ENCODE measurements around the gene ETV1.

ETV1 gene

GRCh38 chr7:13987395-13987794 lies 2.1 kb downstream of the ETV1 start:
- DNase-seq, result no peak

- peak in 2 of 51 donors; percentile 2 to 6 for DNase-seq
Observed at GRCh38 chr7:13986208-13986607, 3.3 kb downstream of the ETV1 start.

DNA sequence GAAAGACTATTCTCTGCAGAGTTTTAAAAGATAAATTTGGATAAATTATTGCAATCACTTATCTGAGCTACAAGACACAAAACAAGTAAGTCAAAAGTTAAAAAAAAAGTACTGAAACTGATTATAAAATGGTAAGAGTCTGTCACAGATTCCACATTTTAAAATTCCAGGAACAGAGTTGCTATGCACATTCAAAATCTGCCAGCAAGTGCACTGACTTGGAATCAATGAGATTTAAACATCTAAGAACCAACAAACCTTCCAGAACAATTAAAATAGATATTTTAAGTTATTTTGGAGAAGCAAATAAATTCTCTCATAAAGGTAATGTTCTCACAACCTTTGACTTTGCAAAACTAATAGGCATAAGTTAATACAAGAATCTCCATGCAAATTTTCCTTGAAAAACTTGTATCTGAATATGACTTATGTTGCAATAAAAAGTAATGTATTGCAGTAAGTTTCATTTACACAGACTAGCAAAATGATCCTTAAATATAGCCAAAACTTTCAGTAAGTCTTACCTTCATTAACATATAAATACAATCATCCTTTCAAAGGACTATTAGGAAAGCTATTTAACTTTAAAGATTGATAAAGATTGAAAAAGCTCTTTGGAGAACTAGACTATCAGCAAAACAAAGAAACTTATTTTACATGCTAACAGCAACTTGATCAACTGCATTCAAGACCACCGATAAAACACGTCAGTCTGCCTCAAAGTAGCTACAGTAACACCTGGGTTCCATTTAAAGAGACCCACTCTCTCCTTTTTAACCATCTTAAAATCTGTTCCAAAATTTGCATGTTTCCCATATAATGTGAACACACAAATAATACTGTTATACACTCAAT lies 4.4 kb downstream of the ETV1 start:
- no peak for DNase-seq

DNA sequence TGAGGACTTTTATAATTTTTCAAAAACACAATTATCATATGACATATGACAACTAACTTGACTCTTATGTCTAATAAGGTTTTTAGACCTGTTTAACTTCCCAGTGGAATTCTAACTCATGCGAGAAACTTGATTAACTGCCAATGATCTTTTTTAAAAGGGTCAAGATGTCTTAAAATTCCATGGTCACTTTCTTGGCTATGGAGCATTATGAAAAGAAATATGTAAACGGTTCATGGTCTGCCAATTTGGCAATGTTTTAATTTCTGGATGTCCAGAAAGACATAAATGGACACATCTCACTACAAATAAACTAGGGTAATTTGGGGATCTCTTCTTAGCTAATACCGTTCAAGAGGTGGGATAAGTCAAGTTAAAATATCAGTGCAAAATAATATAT lies 5.4 kb downstream of the ETV1 start:
- no peak for DNase-seq

DNA sequence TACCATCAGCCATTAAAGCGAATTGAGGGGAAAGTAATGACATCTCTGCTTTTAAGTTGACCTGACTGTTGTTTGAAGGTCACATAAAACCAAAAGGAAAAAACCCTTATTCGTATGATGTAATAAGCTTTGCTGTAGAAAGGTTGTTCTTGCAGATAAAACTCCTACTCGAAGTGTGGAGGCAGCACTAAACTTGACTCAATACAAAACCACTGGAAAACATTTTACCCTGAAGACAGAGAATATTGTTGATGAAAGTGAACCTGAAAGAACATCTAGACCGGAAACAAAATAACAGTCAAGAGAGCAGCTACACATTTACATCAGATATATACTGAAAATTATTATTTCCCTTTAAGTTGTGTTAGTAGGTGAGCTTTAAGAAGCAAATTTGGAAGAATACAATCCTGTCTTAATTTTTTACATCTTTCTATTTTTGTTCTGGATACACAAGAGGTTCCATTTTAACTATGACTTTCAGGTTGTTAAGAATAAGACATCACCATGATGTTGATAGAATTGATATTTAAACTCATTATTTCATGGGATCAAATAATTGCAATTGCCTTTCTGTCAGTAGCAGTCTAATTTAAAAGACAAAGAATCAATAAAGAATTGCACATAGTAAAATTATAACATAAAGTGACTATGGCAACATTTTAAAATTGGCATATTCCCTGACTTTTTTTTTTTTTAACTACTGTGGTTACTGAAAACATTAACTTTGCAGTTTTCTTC lies 6.4 kb downstream of the ETV1 start:
- no peak for DNase-seq

- peak in 4 of 51 donors; percentile 3 to 25 (median 16) for DNase-seq
Observed at GRCh38 chr7:13981070-13981469, 8.4 kb downstream of the ETV1 start.

- no peak for DNase-seq
Observed at GRCh38 chr7:13980474-13980873, 9.0 kb downstream of the ETV1 start.

GRCh38 chr7:13979671-13980435 lies 9.6 kb downstream of the ETV1 start:
- no peak for DNase-seq

DNA sequence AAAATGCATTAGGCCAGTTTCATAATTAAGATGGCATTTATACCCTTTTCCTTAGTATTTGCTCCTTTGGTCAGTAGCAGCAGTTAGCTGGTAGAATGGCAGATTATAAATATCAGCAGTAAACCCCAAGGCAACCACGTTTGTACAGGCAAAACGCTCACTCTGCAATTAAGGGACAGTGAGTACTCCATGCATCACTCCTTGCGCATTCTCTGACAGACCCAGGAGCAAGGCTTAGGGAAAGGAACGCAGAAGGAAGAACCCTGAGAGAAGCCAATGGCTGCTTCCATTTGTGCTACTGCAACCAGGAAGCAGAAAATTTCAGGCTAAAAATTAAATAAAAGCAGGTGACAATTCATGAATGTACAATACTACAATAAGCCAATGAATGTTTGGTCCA lies 12.9 kb downstream of the ETV1 start:
- no peak for DNase-seq

DNA sequence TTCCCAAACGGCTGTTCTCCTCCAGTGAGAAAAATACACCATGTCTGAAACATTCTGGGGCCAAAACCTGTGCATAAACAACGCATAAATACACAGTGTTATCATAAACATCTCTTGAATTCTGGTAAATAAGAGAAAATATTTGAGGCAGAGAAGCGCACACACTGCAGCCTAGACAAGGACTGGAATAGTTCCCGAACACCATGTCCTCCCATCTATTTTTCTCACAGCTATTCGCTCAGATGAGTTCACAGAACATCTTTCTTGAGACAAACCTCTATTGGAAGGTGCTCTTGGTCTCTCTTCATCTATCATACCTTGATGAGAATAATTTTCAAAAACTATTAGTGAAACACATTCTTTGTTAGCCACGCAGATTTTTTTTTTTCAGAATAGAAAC lies 24.4 kb downstream of the ETV1 start:
- no peak for DNase-seq

- DNase-seq, result no peak
Observed at GRCh38 chr7:13963925-13964324, 25.5 kb downstream of the ETV1 start.

DNA sequence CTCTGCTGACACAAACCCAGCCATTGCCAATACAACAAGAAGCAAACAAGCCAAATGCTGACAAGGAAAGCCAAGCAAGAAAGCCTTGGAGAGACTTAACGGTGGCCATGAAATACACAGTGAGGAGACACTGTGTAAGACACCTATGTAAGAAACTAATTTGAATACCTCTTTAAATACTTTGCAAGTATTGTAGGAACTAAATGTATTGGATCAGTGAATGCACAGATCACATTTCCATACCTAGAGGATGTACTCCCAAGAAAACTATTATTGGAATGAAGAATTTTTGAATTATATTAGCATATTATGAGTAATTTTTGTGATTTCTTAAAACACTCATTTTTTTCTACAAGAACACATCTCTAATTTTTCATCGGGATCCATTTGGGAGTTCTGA lies 34.0 kb downstream of the ETV1 start:
- DNase-seq, result no peak

- DNase-seq, result no peak
Observed at GRCh38 chr7:13953368-13953767, 36.1 kb downstream of the ETV1 start.

DNA sequence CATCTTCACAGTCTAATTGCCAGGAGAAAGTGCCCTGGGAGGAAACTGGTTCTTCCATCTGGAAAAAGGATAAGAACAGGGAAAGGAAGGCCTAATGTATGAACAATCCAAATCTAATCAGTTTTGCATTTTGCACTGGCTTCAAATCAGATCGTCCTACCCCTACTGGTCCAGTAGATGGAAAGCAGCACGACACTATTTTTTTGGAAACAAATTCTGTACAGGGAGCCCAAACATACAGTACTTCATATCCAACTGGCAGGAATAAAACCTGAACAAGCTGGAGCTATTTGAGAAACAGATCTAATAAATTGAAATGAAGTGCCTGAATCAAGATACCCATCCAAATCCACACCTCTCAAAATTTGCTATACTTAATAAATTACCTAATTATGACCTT lies 36.5 kb downstream of the ETV1 start:
- no peak for DNase-seq

DNA sequence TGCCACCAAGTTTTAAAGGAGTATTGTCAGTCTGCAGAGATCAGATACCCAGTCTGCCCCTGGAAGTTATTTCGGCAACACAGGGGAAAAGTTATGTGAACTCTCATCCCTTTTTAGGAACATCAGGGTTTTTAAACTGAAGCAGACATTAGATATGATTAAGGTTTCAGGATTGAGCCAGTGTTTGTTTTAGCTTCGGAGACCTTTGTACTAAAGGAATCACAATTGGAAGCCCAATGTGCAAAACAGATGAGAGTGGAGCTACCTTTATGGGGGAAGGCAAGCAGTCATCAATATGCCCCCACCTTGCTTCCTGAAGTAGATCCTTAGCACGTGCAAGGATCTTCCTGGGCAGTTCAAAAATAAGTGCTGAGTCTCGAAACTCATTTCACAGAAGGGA lies 39.5 kb downstream of the ETV1 start:
- DNase-seq, result no peak

DNA sequence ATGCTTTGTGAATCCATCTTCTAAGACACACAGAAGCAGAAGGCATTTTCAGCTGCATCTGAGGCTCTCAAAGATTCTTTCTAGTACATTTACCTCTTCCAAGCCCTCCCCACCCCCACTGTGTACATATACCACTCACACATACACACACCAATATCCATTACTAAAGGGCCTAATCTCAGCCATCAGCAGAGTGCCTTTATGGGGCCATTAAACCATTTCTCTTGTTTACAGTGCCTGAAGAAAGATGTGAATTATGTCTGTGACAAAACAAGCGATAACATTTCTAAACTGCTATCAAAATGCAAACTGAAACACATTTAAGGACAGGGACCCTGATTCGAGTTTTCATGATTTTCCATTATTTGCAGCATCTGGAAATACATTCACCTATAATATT lies 40.0 kb downstream of the ETV1 start:
- DNase-seq, result no peak

GRCh38 chr7:13948019-13948801 lies 41.3 kb downstream of the ETV1 start:
- no peak for DNase-seq

- DNase-seq, result no peak
Observed at GRCh38 chr7:13947535-13947934, 41.9 kb downstream of the ETV1 start.

DNA sequence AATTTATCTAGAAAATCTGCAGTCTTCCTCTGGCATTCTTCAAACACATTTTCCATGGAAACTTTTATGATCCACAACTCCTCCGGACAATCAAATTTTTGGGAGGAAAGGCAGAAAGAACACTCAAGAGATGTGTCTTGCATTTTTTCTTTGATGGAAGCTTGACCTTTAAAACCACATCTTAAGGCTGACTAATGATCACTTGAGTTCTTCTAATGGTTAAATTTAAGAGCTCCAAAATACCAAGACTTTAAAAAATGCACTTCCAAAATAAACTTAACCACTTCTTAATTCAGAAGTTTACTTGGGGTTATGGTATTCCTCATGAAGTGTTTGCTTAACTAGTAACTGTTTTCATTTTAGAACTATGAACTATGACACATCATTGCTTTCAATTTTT lies 43.3 kb downstream of the ETV1 start:
- no peak for DNase-seq

DNA sequence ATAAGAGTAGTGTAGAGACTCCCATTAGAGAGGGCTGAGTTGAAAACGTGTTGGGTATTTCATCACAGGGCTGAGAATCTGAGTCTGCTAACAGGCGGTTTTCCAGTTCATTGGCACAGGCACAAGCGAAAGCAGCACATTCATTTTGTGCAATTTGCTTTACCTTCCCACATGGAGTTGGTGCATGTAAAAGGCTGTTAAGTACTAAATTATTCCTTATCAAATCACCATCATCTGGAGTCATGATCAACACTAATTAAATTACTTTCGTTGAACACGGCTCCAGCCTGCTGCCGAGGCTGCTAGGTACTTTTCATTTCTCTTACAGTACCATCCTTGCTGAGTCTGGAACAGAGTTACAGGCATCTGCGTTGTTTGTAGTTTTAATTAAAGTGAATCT lies 43.8 kb downstream of the ETV1 start:
- DNase-seq, result peak in 1 of 51 donors; percentile 29

DNA sequence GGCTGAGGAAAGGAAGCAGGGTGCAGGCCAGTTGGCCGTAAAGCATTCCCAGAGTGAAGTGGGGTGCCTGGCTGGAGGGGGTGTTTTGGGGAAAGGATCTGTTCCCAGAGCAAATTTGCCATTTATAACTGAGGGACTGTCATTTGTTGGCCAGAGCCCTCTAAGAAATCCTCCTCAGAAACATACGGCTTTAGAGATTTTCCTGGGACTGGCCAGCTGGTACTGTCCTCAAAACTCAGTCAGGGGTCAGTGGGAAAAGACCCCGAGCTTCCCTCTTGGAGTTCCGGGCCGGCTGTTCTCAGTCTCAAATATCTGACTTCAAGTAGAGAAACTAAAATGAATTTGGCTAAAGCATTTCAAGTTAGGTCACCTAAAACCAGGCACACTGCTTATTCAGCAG lies 55.9 kb downstream of the ETV1 start:
- no peak for DNase-seq
